ENCODE results near the gene ACTL8. TPM values are rescaled to one million over a fixed set of nuclear protein-coding genes. Genes with fewer than 3 reads are reported as not detected.

ACTL8 gene
- 1.0 to 2.2 TPM (median 1.9 TPM) in 5 replicates for total RNA-seq (2022; extraction: Qiagen RNA extraction)

DNA sequence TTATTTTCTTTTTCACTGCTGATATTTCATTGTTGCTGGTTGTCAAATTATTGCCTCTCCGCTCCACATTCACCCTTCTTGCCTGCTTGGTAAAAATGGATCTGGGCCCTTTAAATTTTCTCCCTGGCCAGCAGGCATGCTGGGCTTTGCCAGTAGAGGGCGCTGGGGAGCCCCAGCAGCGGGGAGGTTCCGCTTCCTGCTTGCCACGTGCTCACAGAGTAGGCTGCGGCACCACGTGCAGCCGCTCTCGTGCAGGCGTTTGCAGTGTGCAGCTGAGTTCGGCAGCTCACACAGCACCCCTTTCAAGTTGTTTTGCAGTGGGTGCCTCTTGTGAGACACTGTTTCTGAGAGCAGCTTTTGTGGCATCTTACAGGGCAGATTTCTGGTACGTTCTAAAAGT, at the start of gene ACTL8:
Gene ACTL8, plus strand, starts transcription at position 214 of the 400 bp plus-strand sequence. CDS start 67,676 bp downstream, outside the sequence.

Other genes starting within 250 kb of the ACTL8 start
- gene ARHGEF10L, start 215.6 kb upstream of the ACTL8 start, total RNA-seq (2022; extraction: Qiagen RNA extraction) = 5.2 to 7.7 TPM (median 7.0 TPM) in 5 replicates

Data from A549 treated with Mapracorat at 1 μM for 4 hours (cell line).